ENCODE data around the gene KIF6.

KIF6 gene

GRCh38 chr6:39400026-39400425 lies 325.2 kb downstream of the KIF6 start:
- DNase-seq (ENCODE audit: extremely low read depth, low read depth) = no peak
- no peak for TF ChIP-seq CTCF (IDR thresholded peaks at IDR 0.05; ENCODE audit: low read depth, low read length)

GRCh38 chr6:39396854-39397253 lies 328.4 kb downstream of the KIF6 start:
- no peak for TF ChIP-seq CTCF (IDR thresholded peaks at IDR 0.05; ENCODE audit: low read depth, low read length)
- DNase-seq (ENCODE audit: extremely low read depth, low read depth) = no peak

DNA sequence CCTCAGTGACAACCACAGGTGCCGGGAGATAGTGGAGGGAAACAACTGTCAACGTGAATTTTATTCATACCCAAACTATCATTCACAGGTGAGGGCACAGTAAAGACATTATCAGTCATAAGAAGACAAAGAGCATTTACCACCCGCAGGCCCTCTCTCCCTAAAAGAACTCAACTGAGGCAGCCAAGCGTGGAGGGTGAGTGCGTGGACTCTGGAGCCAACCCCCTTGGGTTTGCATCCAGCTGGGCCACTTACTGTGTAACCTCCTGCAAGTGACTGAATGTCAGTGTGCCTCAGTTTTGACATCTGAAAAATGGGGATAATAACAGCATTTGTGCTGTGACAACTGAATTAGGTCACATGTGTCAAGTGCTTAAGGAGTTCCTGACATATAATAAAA lies 332.1 kb downstream of the KIF6 start:
- no peak for TF ChIP-seq CTCF (IDR thresholded peaks at IDR 0.05; ENCODE audit: low read depth, low read length)
- no peak for DNase-seq (ENCODE audit: extremely low read depth, low read depth)

DNA sequence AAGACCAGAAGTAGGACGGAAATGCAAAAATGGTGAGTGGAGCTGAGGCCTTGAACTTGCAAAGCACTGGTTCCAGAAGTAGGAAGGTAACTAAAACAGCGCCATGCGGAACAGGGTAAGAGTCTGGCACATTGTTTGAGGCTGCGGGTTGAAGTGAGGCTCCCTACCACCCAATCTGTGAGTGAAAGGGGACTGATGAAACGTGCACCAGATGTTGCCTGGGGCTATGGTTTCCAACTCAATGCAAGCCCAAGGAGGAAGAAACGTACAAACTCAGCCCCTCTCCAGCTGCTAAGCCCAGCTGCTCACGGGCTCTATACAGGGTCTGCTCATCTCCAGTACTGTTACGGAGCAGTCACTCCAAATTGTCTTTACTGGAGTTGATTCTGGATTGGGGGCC lies 334.0 kb downstream of the KIF6 start:
- TF ChIP-seq CTCF (IDR thresholded peaks at IDR 0.05; ENCODE audit: low read depth, low read length) = no peak
- no peak for DNase-seq (ENCODE audit: extremely low read depth, low read depth)

- DNase-seq (ENCODE audit: extremely low read depth, low read depth) = no peak
These were observed 335.8 kb downstream of the KIF6 start for GRCh38 chr6:39389484-39389767.

GRCh38 chr6:39388606-39389483 lies 336.4 kb downstream of the KIF6 start:
- TF ChIP-seq CTCF (IDR thresholded peaks at IDR 0.05; ENCODE audit: low read depth, low read length) = no peak
- DNase-seq (ENCODE audit: extremely low read depth, low read depth) = no peak

More at GRCh38 chr6:39389484-39389767, 335.8 kb downstream of the KIF6 start:
- TF ChIP-seq CTCF (IDR thresholded peaks at IDR 0.05; ENCODE audit: low read depth, low read length) = peak; percentile 23

DNA sequence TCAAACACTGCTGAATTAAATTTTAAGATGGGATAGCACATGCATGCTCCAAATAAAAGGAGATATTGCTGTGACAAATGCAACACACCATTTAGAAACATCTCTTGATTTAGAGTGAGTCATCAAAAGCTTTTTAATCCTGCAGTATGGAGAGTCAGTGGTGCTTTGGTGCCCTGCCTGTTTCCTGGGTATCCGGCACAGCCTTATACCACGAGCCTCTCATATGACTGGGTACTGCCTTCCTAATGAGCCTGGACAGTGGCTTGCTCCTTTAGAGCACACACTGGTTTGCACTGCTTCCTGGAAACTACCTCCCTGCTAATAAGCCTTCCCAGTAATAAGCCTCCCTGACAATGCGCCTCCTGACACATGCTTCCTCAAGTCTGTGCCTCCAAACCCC lies 337.4 kb downstream of the KIF6 start:
- DNase-seq (ENCODE audit: extremely low read depth, low read depth) = no peak
- no peak for TF ChIP-seq CTCF (IDR thresholded peaks at IDR 0.05; ENCODE audit: low read depth, low read length)

Data from AG09319 (cell line).